Stimulated activated CD8-positive, alpha-beta memory T cell treated with anti-CD3 and anti-CD28 coated beads, Interleukin-12 subunit alpha, Interleukin-12 subunit beta, amount 100 ng/mL, for 24 hours (primary cell): ENCODE results near the gene NEURL4.
"Not testable (repeated sequence)": the region's sequence is repeated elsewhere in the genome, so short reads cannot be mapped to it uniquely, and the experiment has no call there.

Experiments used
- DNase-seq: peaks from one replicate; pipeline ENCODE4 v3.0.0-alpha.2; 2020; ENCODE audit errors: extremely low read depth

Gene NEURL4

DNA sequence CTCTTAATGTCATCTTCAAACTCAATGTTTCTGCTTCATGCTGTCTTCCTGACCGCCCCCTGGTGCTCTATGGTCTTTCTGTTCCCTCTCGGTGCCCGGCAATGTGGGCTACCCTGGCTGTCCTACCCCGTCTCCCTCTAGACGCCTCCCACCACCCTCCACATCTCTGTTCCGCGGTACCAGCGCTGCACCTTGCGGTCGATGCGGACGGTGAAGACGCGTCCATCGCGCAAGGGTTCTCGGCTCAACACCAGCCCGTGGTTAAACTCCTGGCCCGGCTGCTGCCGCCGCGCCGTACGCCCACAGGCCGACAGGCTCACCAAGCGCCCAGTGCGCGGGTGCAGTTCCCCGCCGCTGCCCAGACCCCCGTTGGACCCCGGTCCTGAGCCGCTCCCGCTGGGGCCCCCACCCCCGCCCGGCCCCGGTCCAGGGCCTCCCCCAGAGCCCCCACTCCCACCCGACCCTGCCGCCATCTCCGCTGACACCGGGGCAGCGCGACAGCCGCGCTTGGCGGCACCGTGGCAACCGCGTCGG lies at the start of gene NEURL4:
Gene NEURL4, minus strand, starts transcription at position 496 of the 534 bp plus-strand sequence. Its CDS starts 23 bp downstream, at position 473.
- DNase-seq = no peak

DNA sequence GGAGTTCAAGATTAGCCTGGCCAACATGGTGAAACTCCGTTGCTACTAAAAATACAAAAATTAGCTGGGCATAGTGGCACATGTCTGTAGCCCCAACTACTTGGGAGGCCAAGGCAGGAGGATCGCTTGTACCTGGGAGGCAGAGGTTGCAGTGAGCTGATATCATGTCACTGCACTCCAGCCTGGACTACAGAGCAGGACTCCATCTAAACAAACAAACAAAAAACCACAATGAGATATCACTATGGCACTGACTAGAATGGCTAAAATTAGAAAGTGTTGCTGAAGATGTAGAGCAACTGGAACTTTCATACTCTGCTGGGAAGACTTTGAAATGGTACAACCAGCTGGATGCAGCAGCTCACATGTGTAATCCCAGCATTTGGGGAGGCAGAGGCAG lies 45.2 kb upstream of the NEURL4 start:
- no peak for DNase-seq

DNA sequence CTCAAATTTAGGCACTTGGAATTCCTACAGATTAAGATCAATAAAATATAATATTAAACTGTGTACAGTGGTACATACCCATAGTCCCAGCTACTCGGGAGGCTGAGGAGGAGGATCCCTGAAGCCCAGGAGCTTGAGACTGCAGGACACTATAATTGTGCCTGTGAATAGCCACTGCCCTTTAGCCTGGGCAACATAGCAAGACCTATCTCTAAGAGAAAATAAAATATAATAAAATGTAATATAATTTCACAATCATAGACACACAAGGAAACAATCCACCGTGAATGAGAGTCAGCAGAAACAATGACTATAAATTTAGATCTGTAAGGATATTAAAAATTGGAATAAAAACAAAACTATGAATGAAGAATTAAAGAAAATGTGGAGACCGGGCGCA lies 41.7 kb upstream of the NEURL4 start:
- no peak for DNase-seq

DNA sequence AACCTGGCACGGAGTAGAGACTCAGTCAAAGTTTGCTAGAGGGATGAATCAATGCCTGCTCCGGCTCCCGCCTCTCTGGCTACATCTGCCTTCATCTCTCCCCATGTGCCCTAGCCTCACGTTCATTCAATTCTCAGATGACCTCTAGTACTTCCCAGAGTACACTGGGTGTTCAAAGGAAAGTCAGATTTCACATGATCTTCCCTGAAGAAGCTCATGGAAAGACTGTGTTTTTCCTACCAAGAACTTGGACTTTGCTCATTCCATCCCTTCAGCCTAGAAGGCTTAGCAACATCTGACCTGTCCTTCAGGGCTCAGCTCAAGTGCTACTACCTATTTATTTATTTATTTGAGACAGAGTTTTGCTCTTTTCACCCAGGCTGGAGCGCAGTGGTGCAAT lies 40.7 kb upstream of the NEURL4 start:
- no peak for DNase-seq

DNA sequence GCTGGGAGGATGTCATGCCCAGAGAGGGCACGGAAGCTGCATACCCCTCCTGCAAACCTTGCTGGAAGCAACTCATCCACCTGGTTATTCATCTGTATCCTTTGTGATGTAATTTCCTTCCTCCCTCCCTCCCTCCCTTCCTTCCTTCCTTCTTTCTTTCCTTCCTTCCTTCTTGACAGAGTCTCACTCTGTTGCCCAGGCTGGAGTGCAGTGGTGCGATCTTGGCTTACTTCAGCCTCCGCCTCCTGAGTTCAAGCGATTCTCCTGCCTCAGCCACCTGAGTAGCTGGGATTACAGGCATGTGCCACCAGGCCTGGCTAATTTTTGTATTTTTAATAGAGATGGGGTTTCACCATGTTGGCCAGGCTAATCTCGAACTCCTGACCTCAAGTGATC lies 39.5 kb upstream of the NEURL4 start:
- DNase-seq = not testable (repeated sequence)

DNA sequence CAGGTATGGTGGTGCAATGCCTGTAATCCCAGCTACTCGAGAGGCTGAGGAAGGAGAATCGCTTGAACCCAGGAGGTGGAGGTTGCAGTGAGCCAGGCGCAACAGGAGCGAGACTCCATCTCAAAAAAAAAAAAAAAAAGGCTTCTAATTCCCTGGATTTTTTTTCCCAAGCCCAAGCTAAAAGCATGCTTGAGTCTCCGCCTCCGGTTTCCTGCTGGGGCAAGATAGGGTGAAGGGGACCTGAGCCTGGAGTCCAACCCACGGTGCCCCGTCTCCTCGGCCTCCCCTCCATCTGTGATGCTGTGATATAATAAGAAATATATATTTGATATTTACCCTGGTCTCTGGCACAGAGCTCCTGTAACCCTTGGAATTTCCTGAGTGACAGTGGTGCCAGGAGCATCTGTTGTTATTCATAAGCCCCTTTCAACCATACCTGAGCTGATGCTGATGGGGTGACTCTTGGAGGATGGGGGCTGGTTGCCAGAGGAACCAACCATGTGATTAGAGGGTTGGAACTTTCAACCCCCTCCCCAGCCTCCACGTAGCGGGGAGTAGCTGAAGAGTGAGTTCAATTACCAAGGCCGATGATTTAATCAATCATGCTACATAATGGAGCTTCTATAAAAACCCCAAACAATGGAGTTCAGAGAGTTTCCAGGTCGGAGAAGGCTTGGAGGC lies 38.9 kb upstream of the NEURL4 start:
- DNase-seq = no peak

DNA sequence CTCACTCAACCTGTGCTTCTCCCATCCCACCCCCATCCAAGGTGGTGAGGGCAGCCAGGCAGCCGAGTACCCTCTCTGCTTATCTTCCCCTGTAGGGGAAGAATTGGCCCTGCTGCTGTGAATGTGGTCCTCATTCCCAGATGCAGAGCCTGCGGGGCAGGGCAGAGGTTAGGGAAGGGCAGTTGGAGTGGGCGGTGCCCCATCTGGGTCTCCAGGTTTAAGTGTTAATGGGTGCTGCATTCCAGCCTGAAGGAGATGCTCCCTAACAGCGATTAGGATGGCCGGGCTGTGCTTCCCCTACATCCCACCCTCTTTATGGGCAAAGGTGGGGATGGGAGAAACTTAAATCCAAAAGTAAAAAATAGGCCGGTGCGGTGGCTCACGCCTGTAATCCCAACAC lies 37.9 kb upstream of the NEURL4 start:
- DNase-seq = no peak

DNA sequence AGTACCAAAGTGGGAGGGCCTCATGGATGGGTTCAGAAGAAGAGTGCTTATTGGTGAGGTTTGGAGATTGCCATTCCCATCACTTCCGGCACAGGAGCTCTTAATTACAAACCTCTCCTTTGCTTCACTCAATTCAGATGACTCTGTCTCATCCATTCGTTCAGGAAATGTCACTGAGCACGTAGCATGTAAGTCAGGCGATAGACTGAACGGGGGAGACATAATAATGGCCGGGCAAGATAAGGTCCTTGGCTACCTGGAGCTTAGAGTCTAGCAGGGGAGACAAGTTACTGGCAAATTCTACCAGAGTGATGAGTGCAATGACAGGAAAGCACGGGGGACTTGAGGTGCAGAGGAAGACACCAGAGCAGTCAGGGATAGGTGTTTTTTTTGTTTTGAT lies 36.8 kb upstream of the NEURL4 start:
- not testable (repeated sequence) for DNase-seq

DNA sequence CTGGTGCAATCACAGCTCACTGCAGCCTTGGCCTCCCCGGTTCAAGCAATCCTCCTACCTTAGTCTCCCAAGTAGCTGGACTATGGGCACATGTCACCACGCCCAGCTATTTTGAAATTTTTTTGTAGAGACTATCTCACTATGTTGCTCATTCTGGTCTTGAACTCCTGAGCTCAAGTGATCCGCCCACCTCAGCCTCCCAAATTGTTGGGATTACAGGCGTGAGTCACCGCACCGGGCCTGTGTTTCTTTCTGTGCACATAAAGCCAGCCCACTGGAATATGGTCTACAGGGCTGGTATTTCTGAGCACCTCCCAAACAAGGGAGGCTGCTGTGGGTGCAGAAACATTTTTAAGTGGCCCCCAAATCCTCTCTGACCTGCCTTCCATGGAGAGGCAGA lies 34.2 kb upstream of the NEURL4 start:
- no peak for DNase-seq

DNA sequence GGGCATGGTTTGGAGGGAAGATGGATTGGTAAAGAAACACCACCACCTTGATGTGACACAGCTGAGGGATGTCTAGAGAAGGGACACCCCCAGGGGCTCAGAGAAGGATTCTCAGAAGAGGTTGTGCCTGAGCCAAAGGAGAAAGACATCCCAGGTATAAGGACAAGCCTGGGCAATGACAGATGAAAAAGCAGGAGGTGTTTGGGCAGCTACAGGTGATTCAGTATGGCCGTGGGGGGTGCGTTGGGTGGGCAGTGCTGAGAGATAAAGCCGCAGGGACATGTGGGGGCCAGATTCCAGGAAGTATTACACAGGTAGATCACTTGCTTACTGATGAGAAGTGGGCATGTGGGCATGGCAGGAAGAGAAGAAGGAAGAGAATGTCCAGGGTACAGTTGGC lies 32.8 kb upstream of the NEURL4 start:
- DNase-seq = no peak

- no peak for DNase-seq
Measured at GRCh38 chr17:7357381-7357780, 28.2 kb upstream of the NEURL4 start.

DNA sequence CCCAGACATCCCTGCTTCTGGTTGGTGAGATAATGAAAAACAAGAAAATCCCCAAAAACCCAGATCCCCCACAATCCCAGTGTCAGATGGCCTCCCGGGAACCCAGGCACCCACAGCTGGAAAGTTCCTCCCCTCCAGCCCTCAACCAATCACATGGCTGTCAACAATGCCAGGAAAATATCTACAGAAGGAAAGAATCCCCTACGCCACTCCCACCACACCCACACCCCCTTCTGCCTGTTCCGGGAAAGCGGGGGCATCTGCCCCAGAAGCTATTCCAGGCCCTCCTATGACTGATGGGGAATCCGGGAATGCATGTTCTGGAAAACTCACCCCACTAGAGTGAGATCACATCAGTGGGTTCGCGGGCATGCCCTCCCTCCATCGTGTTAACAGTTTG lies 27.6 kb upstream of the NEURL4 start:
- no peak for DNase-seq

DNA sequence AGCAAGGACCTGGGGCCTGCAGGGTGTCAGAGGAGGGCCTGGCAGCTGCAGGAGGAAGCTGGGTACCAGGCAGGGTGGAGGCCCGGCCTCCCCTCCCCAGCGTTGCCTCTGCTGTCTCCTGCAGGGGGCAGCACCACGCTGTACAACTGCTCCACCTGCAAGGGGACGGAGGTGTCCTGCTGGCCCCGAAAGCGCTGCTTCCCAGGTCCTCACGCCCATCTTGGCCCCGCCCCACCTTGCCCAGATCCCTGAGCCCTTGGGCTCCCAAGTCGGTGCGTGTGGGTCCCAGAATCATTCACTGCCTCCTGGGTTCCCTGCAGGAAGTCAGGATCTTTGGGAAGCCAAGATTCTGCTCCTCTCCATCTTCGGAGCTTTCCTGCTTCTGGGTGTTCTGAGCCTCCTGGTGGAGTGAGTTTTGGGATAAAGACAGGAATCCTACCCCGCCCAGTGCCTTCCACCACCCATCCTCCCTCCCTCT lies 27.0 kb upstream of the NEURL4 start:
- peak; percentile 53 for DNase-seq

DNA sequence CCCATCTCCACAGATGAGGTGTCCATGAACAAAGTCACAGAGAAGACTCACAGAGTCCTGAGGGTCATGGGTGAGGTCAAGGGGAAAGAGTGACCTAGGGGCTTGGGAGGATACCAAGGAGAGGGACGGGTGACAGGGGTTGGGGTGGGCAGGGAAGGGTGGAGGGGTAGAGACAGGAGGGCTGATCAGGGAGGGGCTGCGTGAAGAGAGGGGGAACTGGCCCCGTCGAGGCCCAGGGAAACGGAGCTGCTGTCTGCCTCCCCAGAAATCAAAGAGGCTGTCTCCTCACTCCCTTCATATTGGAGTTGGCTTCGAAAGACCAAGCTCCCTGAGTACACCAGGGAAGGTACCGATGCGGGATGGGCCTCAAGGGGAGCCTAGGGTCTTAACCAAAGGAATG lies 26.4 kb upstream of the NEURL4 start:
- DNase-seq = no peak

DNA sequence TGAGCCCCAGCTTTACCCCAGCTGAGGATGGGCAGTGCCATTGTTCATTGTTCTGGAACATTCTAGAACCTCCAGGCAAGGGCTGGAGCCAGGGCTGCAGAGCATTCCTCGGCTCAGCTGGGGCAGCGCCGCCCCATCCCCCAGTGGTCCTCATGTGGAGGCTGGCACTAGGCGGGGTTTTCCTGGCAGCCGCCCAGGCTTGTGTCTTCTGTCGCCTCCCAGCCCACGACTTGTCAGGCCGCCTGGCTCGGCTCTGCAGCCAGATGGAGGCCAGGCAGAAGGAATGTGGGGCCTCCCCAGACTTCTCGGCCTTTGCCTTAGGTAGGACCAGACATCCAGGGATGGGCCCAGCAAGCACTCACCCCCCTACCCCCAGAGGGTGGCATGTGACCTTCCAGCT lies 25.9 kb upstream of the NEURL4 start, which contains the start of gene TMEM95:
Gene TMEM95, plus strand, starts transcription at position 104 of the 400 bp plus-strand sequence. Its CDS starts 49 bp downstream, at position 153.
- DNase-seq = no peak

DNA sequence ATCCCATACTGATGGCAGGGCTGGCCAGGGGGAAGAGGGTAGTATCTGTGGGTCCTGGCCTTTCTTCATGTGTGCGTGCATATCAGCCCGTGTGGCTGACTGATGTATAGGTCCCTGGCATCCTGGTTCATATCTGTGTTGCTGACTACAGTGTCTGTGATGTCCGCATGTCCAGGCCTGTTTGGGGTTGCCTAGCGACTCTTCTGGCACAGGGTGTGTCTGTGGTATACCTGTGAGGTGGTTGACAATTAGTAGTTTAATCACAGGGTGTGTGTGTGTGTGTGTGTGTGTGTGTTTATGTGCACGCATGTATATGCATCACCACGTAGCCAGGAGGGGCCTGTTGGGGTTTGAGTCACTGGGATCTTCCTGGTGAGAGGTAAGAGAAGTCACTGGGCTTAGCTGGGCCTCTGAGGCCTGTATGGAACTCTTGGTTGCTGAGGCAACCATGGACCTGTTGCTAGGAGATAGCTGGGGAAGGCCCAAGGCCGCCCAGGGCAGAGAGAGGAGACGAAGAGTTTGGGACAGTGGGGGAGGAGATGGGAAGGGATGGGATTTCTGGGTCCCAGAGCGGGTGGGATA lies 25.2 kb upstream of the NEURL4 start:
- DNase-seq = no peak

DNA sequence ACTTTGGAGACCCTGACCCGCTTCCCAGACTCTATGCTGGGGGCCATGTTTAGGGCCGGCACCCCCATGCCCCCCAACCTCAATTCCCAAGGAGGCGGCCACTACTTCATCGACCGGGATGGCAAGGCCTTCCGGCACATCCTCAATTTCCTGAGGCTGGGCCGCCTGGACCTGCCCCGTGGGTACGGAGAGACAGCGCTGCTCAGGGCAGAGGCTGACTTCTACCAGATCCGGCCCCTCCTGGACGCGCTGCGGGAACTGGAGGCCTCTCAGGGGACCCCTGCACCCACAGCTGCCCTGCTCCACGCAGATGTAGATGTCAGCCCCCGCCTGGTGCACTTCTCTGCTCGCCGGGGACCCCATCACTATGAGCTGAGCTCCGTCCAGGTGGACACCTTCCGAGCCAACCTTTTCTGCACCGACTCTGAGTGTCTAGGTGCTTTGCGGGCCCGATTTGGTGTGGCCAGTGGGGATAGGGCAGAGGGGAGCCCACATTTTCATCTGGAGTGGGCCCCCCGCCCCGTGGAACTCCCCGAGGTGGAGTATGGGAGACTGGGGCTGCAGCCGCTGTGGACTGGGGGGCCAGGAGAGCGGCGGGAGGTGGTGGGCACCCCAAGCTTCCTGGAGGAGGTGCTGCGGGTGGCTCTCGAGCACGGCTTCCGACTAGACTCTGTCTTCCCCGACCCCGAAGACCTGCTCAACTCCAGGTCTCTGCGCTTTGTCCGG lies 23.9 kb upstream of the NEURL4 start:
- no peak for DNase-seq

- DNase-seq = no peak
Measured at GRCh38 chr17:7352503-7352889, 23.4 kb upstream of the NEURL4 start.

GRCh38 chr17:7351665-7352502 lies 22.7 kb upstream of the NEURL4 start, which contains the start of gene KCTD11:
TSS of gene KCTD11 (plus strand) at chr17:7352162.
- no peak for DNase-seq

- DNase-seq = no peak
Measured at GRCh38 chr17:7348478-7349242, 19.5 kb upstream of the NEURL4 start.
